ENCODE data around the gene ATP13A1.
"Not testable (repeated sequence)": the region's sequence is repeated elsewhere in the genome, so short reads cannot be mapped to it uniquely, and the experiment has no call there.

ATP13A1 gene

GRCh38 chr19:19619181-19619848, 44.2 kb downstream of the ATP13A1 start:
- no peak for DNase-seq (ENCODE audit: low read depth)

GRCh38 chr19:19618219-19619051, 45.0 kb downstream of the ATP13A1 start, which contains the start of gene PBX4:
PBX4 (minus strand) TSS chr19:19618687; CDS start chr19:19618629, 58 bp downstream.
- peak; percentile 90 for DNase-seq (ENCODE audit: low read depth)

DNA sequence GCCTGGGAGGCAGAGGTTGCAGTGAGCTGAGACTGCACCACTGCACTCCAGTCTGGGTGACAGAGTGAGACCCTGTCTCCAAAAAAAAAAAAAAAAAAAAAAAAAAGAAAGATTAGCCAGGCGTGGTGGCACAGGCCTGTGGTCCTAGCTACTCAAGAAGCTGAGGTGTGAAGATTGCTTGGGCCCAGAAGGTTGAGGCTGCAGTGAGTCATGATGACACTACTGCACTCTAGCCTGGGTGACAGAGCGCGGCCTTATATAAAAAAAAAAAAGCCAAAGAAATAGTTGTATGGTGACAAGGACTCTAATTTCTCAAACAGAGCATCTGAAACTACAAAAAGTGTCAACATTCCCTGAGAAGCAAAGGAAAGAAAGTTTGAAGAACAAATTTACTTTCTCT, 48.4 kb downstream of the ATP13A1 start:
- no peak for DNase-seq (ENCODE audit: low read depth)

- DNase-seq (ENCODE audit: low read depth): peak; percentile 42
Measured at GRCh38 chr19:19613506-19613905, 50.0 kb downstream of the ATP13A1 start.

DNA sequence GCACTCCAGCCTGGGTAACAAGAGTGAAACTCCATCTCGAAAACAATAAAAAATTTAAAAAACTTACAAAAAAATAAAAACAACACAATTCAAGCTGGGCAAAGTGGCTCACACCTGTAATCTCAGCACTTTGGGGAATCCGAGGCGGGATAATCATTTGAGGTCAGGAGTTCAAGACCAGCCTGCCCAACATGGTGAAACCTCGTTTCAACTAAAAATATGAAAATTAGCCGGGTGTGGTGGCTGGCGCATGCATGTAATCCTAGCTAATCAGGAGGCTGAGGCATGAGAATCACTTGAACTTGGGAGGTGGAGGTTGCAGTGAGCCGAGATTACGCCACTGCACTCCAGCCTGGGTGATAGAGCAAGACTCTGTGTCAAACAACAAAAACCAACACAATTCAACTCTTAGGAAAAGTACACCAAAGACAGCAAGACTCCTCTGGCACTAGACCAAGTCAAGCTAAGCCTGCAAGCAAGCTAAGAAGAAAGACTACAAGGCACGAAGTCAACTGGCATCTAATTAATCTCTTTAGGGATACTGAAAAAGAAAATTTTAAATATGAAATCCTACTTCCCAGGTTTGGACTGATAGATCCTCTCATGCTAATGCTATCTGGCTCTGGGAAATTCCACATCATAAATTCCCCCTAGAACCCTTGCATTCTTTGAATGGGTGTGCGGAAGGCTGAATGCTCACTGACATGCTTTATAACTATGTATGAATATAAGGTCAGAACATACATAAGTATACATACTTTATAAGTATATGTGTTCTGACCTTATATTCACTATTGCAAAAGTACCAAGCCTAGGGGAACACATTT, 52.9 kb downstream of the ATP13A1 start:
- DNase-seq (ENCODE audit: low read depth): no peak

DNA sequence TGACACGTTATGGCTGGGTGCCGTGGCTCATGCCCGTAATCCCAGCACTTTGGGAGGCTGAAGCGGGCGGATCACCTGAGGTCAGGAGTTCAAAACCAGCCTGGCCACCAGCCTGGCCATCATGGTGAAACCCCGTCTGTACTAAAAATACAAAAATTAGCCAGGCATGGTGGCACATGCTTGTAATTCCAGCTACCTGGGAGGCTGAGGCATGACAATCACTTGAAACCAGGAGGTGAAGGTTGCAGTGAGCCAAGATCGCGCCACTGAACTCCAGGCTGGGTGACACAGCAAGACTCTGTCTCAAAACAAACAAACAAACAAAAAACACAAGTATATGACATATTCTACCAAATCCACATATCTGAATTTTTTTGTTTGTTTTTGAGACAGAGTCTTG, 56.8 kb downstream of the ATP13A1 start:
- not testable (repeated sequence) for DNase-seq (ENCODE audit: low read depth)

DNA sequence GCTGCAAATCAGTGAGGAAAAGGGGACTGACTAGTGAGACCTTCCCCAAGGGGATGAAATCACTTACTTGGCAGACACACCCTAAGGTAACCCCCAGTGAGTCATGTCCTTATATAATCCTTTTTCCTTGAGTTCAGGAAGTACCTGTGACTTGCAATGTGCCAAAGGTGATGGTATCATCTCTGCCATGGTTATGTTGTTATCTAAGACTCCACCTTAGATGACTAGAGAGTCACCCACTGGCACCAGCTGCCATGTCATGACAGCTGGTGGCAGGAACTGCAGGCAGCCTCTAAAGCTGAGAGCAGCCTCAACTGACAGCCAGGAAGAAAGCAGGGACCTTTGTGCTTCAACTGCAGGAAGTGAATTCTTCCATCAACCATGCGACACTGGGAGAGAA, 57.5 kb downstream of the ATP13A1 start:
- no peak for DNase-seq (ENCODE audit: low read depth)

DNA sequence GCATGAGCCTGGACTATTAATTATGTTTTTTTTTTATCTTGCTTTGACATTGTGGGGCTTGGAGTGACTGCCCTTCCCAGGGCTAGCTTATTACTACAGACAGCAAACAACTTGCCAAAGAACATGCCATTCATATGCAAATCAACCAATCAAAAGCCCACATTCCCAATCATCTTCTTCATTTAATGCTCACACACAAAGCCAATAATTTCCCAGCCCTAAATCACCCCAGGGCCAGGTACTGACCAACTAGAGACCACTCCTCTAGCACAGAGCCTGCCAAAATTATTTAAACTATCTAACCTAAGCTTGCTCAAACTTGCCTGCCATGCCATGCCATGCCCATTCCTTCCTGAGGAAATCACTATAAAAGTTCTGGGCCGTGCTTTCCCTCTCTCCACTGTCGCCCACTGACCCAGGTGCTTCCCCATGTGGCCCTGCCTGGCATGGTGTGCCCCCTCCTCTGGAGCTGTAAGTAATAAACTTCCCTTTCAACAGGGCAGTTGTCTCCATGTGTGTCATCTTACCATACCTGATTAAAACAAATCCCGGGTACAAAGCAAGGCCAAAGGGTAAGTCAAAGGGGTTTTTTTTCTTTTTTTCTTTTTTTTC, 60.7 kb downstream of the ATP13A1 start:
- DNase-seq (ENCODE audit: low read depth): no peak

GRCh38 chr19:19602136-19602712, 61.3 kb downstream of the ATP13A1 start:
- no peak for DNase-seq (ENCODE audit: low read depth)

DNA sequence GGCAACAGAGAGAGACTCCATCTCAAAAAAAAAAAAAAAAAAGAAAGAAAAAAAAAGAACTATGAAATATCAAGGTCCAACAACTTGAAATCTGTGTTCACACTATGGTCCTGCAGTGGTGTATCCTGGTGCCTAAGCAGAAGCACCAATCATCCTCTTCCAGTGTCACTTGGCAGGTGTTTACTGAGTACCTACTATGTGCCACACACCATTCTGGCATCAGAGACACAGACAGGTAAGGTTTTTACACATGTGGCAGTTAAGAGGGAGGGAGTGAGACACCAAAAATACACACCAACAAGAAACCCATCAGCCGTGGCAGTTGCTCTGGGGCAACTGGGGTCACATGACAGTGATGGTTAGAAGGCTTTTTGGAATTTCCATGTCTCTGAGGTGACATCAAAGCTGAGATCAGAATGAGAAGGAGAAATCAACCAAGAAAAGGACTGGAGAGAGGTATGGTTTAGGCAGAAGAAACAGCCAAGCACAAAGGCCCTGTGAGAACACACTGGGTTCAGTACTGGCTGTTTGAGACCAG, 62.6 kb downstream of the ATP13A1 start:
- DNase-seq (ENCODE audit: low read depth): no peak

- DNase-seq (ENCODE audit: low read depth): not testable (repeated sequence)
Measured at GRCh38 chr19:19598728-19599451, 64.6 kb downstream of the ATP13A1 start.

DNA sequence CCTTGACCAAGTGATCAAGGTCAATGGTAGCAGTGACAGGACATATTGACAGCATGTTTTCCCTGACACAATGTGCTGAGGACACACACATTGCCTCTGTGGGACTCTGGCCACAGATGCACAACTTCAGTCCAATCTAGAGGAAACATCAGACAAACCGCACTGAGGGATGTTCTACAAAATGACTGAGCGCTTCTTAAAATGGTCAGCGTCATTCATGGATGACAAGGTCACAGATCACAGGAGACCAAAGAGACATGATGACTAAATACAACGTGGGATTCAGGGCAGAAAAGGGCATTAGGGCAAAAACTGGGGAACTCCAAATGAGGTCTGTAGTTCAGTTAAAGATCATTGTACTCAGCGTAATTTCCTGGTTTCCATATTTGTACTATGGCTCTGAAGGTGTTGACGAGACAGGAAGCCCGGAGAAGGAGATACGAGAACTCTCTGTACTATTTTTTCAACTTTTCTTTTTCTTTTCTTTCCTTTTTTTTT, 65.6 kb downstream of the ATP13A1 start:
- no peak for DNase-seq (ENCODE audit: low read depth)
